ENCODE data around the gene TRAPPC3. TPM values are rescaled to one million over a fixed set of nuclear protein-coding genes. Genes with fewer than 3 reads are reported as not detected.

Gene TRAPPC3
- total RNA-seq, 1 experiment from 2014 or later = 86.7 TPM

Other genes with a start within 250 kb of the TRAPPC3 start
- gene AGO3, start 218.4 kb downstream of the TRAPPC3 start, total RNA-seq (2014; rRNA removed; shearing (Covaris generic)) = 10.4 and 14.8 TPM in 2 replicates
- not detected in 2 replicates for gene TEKT2, start 65.4 kb downstream of the TRAPPC3 start, total RNA-seq (2014; rRNA removed; shearing (Covaris generic))
- 33.7 and 45.8 TPM in 2 replicates for gene ADPRS, start 60.6 kb downstream of the TRAPPC3 start, total RNA-seq (2014; rRNA removed; shearing (Covaris generic))
- 0.62 and 0.72 TPM in 2 replicates for gene COL8A2, start 24.3 kb downstream of the TRAPPC3 start, total RNA-seq (2014; rRNA removed; shearing (Covaris generic))
- gene MAP7D1, start 6.7 kb upstream of the TRAPPC3 start, total RNA-seq (2014; rRNA removed; shearing (Covaris generic)) = 91.2 and 136 TPM in 2 replicates
- 50.0 and 53.5 TPM in 2 replicates for gene THRAP3, start 75.0 kb upstream of the TRAPPC3 start, total RNA-seq (2014; rRNA removed; shearing (Covaris generic))
- gene SH3D21, start 156.9 kb upstream of the TRAPPC3 start, total RNA-seq (2014; rRNA removed; shearing (Covaris generic)) = 0.98 TPM in 1 of 2 replicates, not detected in the other
- gene EVA1B, start 174.2 kb upstream of the TRAPPC3 start, total RNA-seq (2014; rRNA removed; shearing (Covaris generic)) = 9.6 and 17.8 TPM in 2 replicates
- gene STK40, start 236.4 kb upstream of the TRAPPC3 start, total RNA-seq (2014; rRNA removed; shearing (Covaris generic)) = 13.8 and 17.1 TPM in 2 replicates
- gene LSM10, start 248.4 kb upstream of the TRAPPC3 start, total RNA-seq (2014; rRNA removed; shearing (Covaris generic)) = 6.4 and 7.0 TPM in 2 replicates

All from A172 (cell line).